Stimulated activated CD8-positive, alpha-beta memory T cell treated with anti-CD3 and anti-CD28 coated beads, Interleukin-7, amount 100 ng/mL, for 24 hours (primary cell): ENCODE measurements around the gene USP27X.

ENCODE experiments used
- DNase-seq: peaks from one replicate; pipeline ENCODE4 v3.0.0-alpha.2; 2020; ENCODE audit warnings: low read depth

The USP27X gene

DNA sequence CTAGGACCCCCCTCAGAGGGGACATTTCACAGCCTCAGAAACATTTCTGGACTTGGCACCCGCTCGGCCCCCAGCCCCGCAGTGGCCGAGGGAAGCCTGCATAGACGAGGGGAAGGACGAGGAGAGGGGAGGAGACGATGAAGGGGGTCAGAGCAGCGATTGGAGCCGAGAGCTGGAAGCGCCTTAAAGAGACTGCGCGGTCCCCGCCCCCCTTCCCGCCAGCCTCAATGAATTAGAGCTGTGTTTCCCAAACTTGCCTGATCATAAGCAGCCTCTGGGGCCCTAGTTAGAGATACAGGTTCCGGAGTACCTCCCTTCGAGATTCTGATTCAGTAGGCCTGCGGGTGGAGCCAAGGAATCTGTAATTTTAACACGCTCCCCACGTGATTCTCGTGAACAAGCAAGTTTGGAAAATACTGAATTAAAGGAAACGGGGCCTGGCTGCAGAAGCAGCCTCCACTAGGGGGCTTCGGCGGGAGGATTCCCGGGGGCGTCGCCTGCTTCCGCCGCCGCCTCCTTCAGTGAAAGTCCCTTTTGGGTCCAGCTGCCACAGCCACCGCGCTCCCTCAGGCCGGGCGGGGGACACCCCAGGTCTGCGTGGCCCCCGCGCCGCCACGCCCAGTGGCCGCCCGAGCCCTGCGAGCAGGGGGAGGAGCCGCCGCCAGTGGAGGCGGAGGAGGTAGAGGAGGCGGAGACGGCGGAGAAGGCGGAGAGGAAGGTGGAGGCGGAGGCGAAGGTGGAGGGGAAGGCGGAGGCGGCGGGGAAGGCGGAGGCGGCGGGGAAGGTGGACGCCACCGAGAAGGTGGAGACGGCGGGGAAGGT is at the start of gene USP27X:
USP27X (plus strand) TSS at position 651 of the 822 bp plus-strand sequence. CDS start 824 bp downstream, outside the sequence.
- DNase-seq: peak; percentile 17

DNA sequence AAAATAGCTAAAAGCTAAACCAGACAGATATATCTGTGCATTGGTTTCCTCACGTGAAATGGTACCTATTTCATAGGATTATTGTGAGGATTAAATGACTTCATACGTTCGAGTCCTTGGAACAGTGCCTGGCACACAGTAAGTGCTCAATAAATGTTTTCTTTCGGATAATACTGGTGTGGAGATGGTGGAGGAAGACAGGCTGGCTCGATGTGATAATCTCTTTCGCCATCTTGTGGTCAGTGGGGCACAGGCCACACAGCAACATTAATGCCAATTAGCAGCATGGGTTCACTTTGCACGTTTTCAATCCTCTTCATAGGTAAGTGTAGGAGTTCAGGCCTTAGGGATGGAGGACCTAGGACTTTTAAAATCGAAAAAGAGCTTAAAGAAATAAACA is 40.9 kb upstream of the USP27X start:
- DNase-seq: no peak

- DNase-seq: no peak
Observed at GRCh38 chrX:49840679-49841078, 38.6 kb upstream of the USP27X start.

DNA sequence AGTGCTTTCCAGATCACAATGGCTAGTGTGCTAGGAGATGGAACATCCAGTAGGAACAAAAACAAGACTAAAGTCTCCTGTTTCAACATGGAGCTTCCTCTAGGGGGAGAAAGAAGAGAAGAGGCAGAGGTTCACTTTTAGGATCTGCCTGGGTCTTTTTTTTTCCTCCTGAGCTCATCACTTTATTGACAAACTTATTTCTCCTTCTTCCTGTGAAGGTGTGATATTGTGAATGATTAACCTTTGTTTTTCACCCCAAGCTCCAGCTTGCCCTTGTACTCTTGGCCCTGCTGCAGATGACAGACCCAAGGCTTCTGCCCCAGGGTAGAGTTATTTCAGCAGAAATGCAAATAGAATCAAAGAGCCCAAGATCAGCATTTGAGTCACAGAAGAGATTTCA is 36.7 kb upstream of the USP27X start:
- DNase-seq: no peak

- no peak for DNase-seq
Observed at GRCh38 chrX:49844611-49845010, 34.7 kb upstream of the USP27X start.

- no peak for DNase-seq
Observed at GRCh38 chrX:49845701-49846403, 33.4 kb upstream of the USP27X start.

- DNase-seq: no peak
Observed at GRCh38 chrX:49846522-49846921, 32.8 kb upstream of the USP27X start.

DNA sequence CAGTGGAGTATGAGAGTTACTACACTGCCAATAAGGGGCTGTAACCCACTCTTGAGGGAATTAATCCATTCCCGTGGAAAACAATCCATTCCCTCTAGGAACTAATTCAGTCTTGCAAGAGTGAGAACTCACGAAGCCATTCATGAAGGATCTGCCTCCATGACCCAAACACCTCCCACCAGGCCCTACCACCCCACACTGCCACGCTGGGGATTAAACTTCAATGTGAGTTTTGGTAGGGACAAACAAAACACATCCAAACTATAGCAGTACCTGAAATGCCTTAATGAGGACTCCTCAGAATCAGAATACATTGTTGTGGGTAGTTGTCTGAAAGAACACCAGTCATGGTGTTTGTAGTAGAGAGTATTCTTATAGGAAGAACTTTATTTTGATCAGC is 31.0 kb upstream of the USP27X start:
- DNase-seq: no peak

GRCh38 chrX:49850028-49850427 is 29.3 kb upstream of the USP27X start:
- DNase-seq: no peak

DNA sequence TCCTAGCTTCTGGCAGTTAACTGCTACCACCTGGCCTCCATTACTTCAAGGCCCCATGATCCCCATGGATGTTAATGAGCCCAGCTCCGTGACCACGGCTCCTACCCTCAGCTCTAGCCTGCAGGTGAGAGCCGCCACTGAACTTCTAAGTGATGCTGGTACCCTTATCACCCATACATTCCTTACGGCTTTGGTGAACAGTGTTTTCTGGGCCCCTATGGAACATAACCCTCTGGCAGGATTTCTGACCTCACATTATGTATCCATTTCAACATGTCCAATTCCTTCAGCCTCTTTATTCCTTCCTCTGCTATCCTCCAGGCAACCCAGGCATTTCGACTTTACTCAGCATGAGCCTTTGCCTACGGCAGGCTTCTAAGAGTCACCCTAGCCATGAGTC is 25.6 kb upstream of the USP27X start:
- no peak for DNase-seq

- DNase-seq: no peak
Observed at GRCh38 chrX:49856819-49857218, 22.5 kb upstream of the USP27X start.

DNA sequence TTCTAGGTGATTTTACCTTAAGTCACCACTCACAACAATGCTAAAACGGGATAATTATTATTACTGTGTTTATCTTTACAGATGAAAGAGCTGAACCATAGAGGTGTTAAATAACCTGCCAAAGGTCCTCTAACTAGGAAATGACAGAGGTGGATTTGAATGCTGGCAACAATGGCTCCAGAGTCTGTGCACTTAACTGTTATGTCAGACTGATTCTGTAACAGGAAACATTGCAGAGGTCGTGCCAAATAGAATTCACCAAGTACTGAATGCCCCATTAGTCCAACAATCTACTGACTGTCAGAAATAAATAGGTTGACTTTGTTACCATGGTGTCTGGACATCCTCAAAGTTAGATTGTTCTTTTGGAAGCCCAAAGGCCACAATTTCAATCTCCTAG is 20.9 kb upstream of the USP27X start:
- DNase-seq: no peak

GRCh38 chrX:49859491-49859890 is 19.8 kb upstream of the USP27X start:
- no peak for DNase-seq

DNA sequence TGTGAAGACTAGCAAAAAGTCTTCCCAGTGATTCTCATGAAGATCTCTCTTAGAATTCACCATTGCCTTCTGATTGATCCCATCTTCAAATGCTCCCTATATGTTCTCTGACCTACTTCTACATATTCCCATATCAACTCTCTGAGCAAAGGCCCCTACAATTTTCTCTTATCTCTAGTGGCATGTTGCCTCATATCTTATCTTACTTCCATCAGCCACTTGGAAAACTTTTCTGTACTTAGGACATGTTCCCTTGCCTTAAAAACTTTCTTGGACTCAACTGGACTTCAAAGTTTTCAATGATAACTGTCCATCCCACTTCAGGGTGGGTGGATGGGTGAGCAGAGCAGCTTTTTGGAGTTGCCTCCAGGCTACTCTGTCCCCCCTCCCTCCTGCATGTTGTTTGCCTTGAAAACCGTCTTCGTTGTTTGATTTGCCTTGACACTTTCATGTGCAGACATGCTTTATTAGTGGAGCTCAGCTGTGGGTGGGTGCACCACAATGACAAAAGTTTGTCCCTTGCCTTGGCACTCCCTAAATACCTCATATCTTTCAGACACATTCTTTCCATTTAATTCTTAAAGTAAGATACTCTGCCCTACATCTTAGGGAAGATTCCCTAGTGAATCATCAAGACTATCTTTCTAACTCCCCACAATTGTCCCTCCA is 18.3 kb upstream of the USP27X start:
- DNase-seq: no peak

DNA sequence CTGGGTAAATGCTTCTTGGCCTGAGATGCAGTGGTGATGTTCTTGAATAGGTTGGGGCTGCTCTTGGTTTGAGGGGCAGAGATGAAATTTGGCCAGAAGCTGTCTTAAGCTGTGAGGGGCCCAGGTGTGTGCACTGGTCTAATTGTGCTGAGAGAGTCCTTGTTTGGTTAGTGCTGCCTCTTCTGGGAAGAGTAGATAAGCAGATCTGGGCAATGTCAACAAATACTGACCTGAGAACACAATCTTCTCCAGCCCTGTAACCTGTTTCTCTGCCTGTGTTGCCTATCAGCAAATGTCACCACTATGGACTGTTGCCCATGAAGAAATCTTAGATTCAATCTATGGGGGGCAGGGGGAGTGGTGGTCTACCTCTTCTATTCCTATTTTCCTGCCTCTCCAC is 17.2 kb upstream of the USP27X start:
- DNase-seq: no peak

DNA sequence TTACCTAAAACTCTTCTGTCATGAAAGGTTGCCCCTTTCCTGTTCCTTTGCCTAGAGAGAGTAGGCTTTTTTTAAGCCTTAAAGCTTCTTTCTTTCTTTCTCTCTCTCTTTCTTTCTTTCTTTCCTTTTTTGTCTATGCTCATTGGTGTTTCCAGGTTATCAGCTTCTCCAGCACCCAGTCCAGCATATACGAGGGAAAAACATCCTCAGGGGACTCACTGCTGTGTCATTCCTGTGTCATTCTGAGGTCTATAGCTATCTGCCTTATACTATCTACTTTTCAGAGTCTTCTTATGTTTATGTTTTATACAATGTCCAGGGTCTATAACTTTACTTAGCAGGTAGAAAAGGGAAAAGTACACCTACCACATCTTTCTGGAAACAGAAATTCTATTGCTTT is 10.5 kb upstream of the USP27X start:
- DNase-seq: no peak

GRCh38 chrX:49876750-49877149 is 2.5 kb upstream of the USP27X start:
- DNase-seq: no peak

DNA sequence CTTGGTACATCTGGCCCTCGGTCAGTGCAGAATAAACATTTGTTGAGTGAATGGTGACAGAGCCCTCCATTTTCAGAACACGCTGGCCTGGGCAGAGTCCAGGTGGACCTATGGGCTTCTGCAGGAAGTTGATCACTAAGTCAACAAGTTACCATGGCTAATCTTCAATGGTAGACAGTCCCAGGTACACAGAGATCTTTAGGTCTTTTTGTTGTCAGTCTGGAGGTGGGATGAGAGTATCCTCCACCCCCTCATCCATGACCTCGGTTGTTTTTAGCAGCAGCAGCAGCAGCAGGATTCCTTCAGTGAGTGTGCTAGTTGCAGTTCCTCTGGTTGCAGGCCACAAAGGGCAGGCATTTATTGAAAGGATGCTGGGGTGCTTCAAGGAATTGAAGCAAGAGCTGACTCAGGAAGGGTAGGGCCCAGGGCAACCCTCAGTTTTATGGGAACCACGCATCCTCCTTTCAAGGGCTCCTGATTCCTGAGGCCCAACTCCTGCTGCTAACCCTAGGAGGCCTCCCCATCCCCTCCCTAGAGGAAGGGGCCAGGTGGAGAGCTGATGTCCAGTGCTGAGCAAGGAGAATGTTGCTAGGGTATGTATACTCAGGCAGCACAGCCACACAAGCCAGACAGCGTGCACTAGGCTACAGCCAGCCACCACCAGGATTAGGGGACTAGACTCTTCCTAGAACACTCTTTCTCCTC is 1.7 kb upstream of the USP27X start:
- DNase-seq: no peak

- no peak for DNase-seq
Observed at GRCh38 chrX:49878128-49878833, 1.0 kb upstream of the USP27X start.

- DNase-seq: no peak
Observed at GRCh38 chrX:49879656-49880277, 483 bp downstream of the USP27X start.

DNA sequence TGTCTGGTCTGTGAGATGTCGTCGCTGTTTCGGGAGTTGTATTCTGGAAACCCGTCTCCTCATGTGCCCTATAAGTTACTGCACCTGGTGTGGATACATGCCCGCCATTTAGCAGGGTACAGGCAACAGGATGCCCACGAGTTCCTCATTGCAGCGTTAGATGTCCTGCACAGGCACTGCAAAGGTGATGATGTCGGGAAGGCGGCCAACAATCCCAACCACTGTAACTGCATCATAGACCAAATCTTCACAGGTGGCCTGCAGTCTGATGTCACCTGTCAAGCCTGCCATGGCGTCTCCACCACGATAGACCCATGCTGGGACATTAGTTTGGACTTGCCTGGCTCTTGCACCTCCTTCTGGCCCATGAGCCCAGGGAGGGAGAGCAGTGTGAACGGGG is 1.4 kb downstream of the USP27X start:
- no peak for DNase-seq
